ENCODE data around the gene TMPRSS3.
"Not testable (repeated sequence)": the region's sequence is repeated elsewhere in the genome, so short reads cannot be mapped to it uniquely, and the experiment has no call there.

The TMPRSS3 gene

GRCh38 chr21:42426876-42427480 is 31.1 kb upstream of the TMPRSS3 start:
- no peak for DNase-seq

DNA sequence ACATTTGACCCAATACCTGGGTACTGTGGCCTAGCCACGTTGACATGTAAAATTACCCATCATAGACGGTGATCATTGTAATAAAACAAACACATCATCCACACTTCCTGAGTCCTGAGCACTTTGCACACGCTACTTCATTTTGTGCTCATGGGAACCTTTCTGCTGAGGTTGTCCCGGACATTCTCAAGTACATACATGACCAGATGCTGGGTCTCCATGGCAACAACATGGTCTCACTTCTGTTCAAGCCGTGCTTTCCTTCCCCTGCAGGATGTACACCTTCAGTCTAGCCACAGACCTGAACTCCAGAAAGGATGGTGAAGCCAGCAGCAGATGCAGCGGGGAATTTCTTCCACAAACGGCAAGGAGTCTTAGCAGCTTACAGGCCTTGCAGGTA is 30.6 kb upstream of the TMPRSS3 start:
- peak; percentile 72 to 87 for DNase-seq

- DNase-seq, result no peak
Observed at GRCh38 chr21:42425591-42425990, 29.7 kb upstream of the TMPRSS3 start.

GRCh38 chr21:42424914-42425541 is 29.2 kb upstream of the TMPRSS3 start:
- peak; percentile 62 to 92 for DNase-seq

DNA sequence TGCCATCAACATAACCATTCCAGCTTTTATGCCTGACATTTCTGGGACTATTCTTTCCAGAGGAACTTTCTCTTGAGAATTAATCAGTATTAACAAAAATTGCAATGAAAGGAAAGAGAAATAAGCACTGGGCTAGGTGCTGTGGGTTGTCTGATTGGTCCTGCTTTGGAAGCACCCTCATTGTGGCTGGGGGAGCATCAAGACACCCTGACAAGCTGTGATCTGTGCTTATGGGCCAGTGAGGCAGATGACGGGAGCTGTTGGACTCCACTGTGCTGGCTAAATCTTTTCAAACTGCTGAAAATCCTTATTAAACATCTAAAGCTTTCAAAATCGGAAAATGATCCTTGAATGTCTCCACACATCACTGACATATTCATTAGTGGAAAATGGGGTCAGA is 27.8 kb upstream of the TMPRSS3 start:
- no peak for DNase-seq

GRCh38 chr21:42423197-42423675 is 27.4 kb upstream of the TMPRSS3 start:
- DNase-seq, result no peak

DNA sequence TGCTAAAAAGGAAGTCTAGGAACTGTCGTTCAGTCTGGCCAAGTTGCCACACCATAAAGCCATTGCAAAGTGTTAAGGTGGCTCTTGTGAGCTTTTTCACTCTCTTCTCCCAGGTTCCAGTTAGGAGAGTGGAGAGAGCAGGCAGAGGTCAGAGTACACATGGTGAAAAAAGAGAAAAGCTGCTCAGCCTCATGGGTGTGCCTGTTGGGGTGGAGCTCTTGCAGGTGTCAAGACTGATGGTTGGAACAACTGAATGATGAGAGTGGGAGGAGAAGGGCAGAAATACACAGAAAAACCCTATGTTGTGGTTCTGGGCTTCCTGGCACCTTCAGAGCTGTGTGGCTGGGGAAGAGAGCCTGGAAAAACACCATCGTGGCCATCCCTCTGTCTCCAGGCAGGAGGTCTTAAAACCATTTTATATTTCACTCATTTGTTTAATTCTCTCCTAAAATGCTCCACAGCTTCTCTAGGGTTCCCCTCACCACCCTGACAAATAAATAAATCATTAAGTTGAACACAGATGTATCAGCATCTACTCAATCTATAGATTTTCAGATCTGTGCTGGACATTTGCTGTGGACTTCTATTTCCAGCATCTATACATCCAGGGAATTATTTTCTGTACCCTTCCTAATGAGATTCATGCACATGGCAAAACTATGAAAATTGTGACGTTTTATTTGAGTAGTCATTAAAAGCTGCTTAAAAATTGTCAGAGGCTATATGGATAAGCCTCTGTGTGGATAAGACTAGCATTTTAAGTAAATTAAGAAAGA is 25.4 kb upstream of the TMPRSS3 start:
- no peak for DNase-seq

- no peak for DNase-seq
Observed at GRCh38 chr21:42419845-42420244, 24.0 kb upstream of the TMPRSS3 start.

- DNase-seq, result no peak
Observed at GRCh38 chr21:42418886-42419285, 23.0 kb upstream of the TMPRSS3 start.

DNA sequence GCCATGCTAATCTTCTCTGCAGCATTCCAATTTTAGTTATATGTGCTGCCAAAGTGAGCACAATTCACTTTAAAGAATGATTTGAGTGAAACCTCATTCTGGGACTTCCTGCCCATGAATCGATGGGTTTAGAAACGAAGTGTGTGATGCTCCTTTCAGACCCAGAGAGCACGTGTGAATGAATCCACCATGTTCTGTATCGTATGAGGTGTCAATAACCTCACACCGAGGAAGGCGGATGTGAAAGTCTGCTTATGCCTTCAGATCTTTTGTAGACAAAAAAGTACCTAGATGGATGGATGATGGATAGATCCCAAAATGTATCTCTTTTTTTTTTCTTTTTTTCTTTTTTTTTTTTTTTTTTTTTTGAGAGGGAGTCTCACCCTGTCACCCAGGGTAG is 21.7 kb upstream of the TMPRSS3 start:
- DNase-seq, result no peak

GRCh38 chr21:42414928-42415769 is 19.3 kb upstream of the TMPRSS3 start:
- no peak for DNase-seq

GRCh38 chr21:42414553-42414927 is 18.7 kb upstream of the TMPRSS3 start:
- no peak for DNase-seq

DNA sequence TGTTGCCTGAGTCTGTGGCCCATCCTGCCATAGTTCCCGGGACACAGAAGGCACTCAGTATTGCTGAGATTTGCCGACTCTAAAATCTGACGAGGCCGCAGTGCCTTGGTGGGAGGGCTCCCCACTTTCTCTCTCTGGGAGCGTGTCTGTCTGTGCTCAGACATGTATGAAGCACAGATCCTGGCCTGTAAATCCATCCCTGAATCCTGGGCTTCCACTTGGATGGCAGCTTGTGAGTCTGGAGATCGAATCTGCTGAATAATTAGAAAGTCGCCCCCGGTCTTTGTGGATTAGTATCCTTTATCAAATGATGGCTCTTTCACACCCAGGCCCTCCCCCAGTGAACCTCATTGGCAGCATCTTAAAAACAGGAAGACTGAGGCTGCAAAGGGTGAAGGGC is 18.2 kb upstream of the TMPRSS3 start:
- DNase-seq, result no peak

GRCh38 chr21:42413500-42413899 is 17.6 kb upstream of the TMPRSS3 start:
- DNase-seq, result no peak

GRCh38 chr21:42413093-42413492 is 17.2 kb upstream of the TMPRSS3 start:
- no peak for DNase-seq

- DNase-seq, result no peak
Observed at GRCh38 chr21:42412636-42412933, 16.7 kb upstream of the TMPRSS3 start.

GRCh38 chr21:42411891-42412635 is 16.2 kb upstream of the TMPRSS3 start:
- DNase-seq, result no peak

DNA sequence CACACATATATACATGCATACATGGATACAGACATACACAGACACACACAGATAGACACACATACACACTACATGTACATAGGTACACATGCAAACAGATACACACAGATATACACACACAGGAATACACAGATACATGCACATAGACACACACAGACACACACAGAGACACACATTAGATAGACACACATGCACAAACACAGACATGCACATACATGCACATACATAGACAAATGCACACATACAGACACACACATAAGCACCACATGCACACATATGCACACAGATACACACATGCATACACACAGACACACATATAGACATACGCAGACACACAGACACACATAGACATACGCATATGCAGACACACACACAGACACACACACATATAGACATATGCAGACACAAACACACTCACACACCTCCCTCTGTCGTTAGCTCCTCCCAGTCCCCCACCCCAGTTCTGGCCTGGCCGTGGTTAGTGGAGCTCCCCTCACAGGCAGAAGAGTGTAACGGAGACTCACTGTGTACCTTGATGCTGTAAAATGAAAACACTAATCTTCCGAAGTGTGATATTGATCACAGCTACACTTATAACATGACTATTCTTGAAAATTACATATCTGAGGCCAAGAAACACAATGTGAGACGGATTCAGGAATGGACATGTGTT is 15.5 kb upstream of the TMPRSS3 start:
- DNase-seq, result peak in 1 of 2 experiments; percentile 29

DNA sequence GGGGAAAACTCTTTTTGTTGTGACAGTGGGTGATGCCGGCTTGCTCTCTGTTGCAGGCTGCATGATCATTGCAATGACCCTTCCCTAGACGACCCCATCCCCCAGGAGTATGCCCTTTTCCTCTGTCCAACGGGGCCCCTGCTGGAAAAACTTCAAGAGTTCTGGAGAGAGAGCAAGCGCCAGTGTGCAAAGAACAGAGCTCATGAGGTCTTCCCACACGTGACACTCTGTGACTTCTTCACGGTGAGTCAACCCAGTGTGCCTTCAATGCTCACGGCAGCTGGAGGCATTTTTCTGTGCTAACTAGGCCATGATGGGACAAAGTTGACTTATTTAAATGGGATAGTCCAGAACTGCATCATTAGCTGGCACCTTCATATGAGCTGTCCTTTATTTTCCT is 13.5 kb upstream of the TMPRSS3 start:
- no peak for DNase-seq

DNA sequence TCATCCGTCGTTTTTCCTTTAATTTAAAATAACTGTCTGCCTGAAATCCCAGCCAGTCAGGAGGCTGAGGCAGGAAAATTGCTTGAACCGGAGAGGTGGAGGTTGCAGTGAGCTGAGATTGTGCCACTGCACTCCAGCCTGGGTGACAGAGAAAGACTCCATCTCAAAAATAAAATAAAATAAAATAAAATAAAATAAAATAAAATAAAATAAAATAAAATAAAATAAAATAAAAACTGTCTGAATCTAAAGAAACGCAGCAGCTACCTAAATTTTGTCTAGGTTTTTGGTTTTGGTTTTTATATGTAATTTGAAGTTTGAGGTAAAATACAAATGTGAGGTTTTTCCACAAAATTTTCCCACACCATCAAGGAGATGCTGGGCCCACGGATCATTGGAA is 12.9 kb upstream of the TMPRSS3 start:
- not testable (repeated sequence) for DNase-seq

DNA sequence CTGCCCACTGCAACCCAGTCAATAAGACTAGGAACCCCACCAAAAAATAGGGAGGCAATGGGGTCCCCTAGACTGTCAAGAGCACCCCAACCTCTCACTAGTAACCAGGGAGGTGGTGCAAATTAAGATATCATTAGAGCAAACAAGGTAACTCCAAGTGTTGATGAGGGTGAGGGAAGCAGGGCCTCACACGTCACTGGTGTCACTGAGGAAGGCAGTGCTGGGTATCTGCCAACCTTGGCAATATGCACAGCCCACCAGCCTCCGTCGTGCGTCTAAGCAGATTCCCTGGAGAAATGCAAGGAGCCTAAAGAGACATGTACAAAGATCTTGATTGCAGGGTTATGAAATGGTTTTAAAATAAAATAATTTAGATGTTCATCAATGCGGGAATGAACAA is 11.6 kb upstream of the TMPRSS3 start:
- no peak for DNase-seq

DNA sequence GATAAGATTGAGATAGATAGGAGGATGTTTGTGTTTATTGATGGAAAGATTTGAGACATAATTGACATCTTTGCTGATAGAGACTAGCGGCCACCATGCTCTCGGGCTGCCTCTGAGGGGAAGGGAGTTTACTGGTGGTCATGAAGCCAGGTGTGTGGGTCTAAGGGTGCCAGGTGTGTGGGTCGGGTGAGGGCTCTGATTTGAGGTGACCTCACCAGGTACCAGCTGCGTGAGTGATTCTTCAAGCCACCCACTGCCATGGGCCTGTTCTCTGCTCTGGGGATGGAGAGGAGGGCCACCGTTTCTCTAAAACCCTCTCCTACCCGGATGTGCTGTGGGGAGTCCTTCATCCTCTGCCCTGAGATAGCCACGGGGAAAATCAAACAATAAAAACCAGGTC is 11.0 kb upstream of the TMPRSS3 start:
- DNase-seq, result no peak

Data from NCI-H524 (cell line).